Heart left ventricle (tissue), 16 donors: Measurements from ENCODE around the gene HIVEP2. TPM values are rescaled to one million over a fixed set of nuclear protein-coding genes. Genes with fewer than 3 reads are reported as not detected.

Experiments
- ATAC-seq, 4 donors: fragments of 200-7000 bp; cut with Tn5 transposase; one replicate each; pipeline ENCODE4 v1.9.1; 2020 to 2022; ENCODE audit warnings: moderate library complexity in 4 of 4, mild to moderate bottlenecking in 3 of 4, moderate number of reproducible peaks in 1 of 4
- DNase-seq, 5 donors: peaks; one replicate each; pipeline ENCODE4 v3.0.0-alpha.2; 2020
- H3K27ac ChIP-seq, 12 donors: fragments of 200-600 bp; sonication (generic) in 4 of 12; one replicate each; pipeline versions ENCODE4 v1.5.0 to v1.8.0; 2016 to 2022; ENCODE audit warnings: mild to moderate bottlenecking in 2 of 12
- H3K27me3 ChIP-seq, 9 donors: fragments of 200-600 bp; sonication (generic) in 2 of 9; one replicate each; pipeline versions ENCODE4 v1.5.1 to v1.8.0; 2016 to 2022; ENCODE audit warnings: mild to moderate bottlenecking in 3 of 9
- H3K36me3 ChIP-seq, 9 donors: fragments of 200-600 bp; sonication (generic) in 2 of 9; one replicate each; pipeline versions ENCODE4 v1.5.0 to v1.8.0; 2018 to 2022; ENCODE audit warnings: mild to moderate bottlenecking in 2 of 9
- H3K4me1 ChIP-seq, 12 donors: fragments of 200-600 bp; sonication (generic) in 4 of 12; one replicate each; pipeline versions ENCODE4 v1.5.0 to v1.8.0; 2016 to 2022; ENCODE audit warnings: mild to moderate bottlenecking in 3 of 12
- H3K4me3 ChIP-seq, 12 donors: fragments of 200-600 bp; sonication (generic) in 4 of 12; one replicate each; pipeline versions ENCODE4 v1.5.0 to v1.8.0; 2017 to 2022; ENCODE audit warnings: mild to moderate bottlenecking in 9 of 12, moderate library complexity in 4 of 12
- H3K9me3 ChIP-seq, 12 donors: fragments of 200-600 bp; sonication (generic) in 4 of 12; one replicate each; pipeline versions ENCODE4 v1.5.0 to v1.8.0; 2016 to 2022; ENCODE audit warnings: mild to moderate bottlenecking in 1 of 12
- CTCF ChIP-seq, 12 donors: fragments of 200-600 bp; sonication (generic) in 4 of 12; IDR thresholded peaks; one replicate each; pipeline versions ENCODE4 v1.5.0 to v1.8.0; 2018 to 2022; ENCODE audit warnings: antibody characterized with exemption in 12 of 12, mild to moderate bottlenecking in 5 of 12
- POLR2A ChIP-seq, 2 donors: fragments of 450-650 bp; IDR thresholded peaks; one replicate each; pipeline ENCODE4 v1.6.1; 2017; ENCODE audit warnings: antibody characterized with exemption in 2 of 2, mild to moderate bottlenecking in 2 of 2, moderate library complexity in 2 of 2
- WGBS, 4 donors: extraction: QIAGEN DNeasy Blood & Tissue Kit in 2 of 4; methylation state at CpG; one replicate each; pipeline versions ENCODE4 v1.1.5 to v1.1.7; 2013 to 2018; 5-methylcytosine and 5-hydroxymethylcytosine counted together
- intact Hi-C, 10 donors: fragments of 100-400 bp; cut with DNase I; formaldehyde crosslinking; loops; one replicate each; pipeline versions ENCODE4 v1.11.1 to v1.14.2; 2022
- polyA plus RNA-seq, 2 donors: library from polyadenylated mRNA; stranded (reverse); fragments of 200-250 nt; gene quantifications; one replicate each; pipeline ENCODE4 v1.2.3, GENCODE V29; 2013
- total RNA-seq, 9 donors: library from RNA; depleted of rRNA in 2 of 9; stranded (reverse); fragments of >200 nt in 2 of 9; fragmentation: NEBNext Ultra II Directional in 3 of 9; extraction: Animal tissue kit (Norgen Biotek cat#: 25700) in 3 of 9; gene quantifications; one replicate each; pipeline versions ENCODE4 v1.1.0 to v1.2.4, GENCODE V29; 2016 to 2023
- donor health status: ischemic (EF 13 %, LVEDD 7.1; RV severe dilation, severe dysfunction).
- donor health status: healthy with polysubstance abuse.
- donor health status: DM: no; HTN: yes; CAD: no.
- donor health status: DM: no; HTN: no; CAD: no.
- donor health status: ischemic (EF 25% LVEDD 6.9; RV normal size, moderate dysfunction).
- donor health status: ischemic (EF 25% LVEDD 5.7; RV mildly dilated, moderate dysfunction).
- donor health status: healthy.
- donor health status: DM: yes; HTN: yes; CAD: no.
- donor health status: ischemic (EF 35%, LVEDD 5.7; RV mildly dilated, moderate dysfunction).
- donor health status: nonischemic (EF 11% LVEDD 7.7; RV severe dilation, severe dysfunction).
- donor health status: DM: yes; HTN: yes; CAD: no.
- donor health status: PGD.
- donor health status: ischemic (EF 29% LVEDD 5.4; RV normal size, mild dysfunction).
- donor health status: nonischemic (EF 23%, LVEDD 6.1; RV moderate dilation, normal function).

Gene HIVEP2
- total and polyA plus RNA-seq, 11 donors = 2.7 to 31.2 (median 20.4) TPM

- Histone ChIP-seq H3K9me3 (no peaks in the 10 kb centered on the region), H3K4me1 (peaks cover 0 to 58% (median 17%) of the 10 kb centered on the region in 12 donors), H3K36me3 (no peaks in the 10 kb centered on the region), H3K4me3 (peak overlapping the region in 11 of 12 donors; percentile 72 to 99 (median 94)), H3K27me3 (no peaks in the 10 kb centered on the region), H3K27ac (peak overlapping the region; percentile 94 to 100 (median 99))
- TF ChIP-seq CTCF (IDR thresholded peaks at IDR 0.05) (no peak), POLR2A (IDR thresholded peaks at IDR 0.05) (no peak)
- peak in 1 of 5 donors; percentile 26 for DNase-seq
- 14 to 24% (median 19%) methylated on average over 8 of the region's 8 CpGs for WGBS, 4 donors
- no peak for ATAC-seq
- intact Hi-C loops = loop anchor here in 8 of 10 donors (1.0 to 10.0 kb wide), 11 partner anchors 16 to 251 kb away; partner anchors contain the start of gene AIG1 (in 1 of the 8)
Measured at GRCh38 chr6:142943711-142944123, 1.3 kb downstream of the HIVEP2 start.

GRCh38 chr6:142942805-142943227 lies 2.2 kb downstream of the HIVEP2 start:
- Histone ChIP-seq H3K4me1 (peaks cover 0 to 52% (median 14%) of the 10 kb centered on the region in 12 donors), H3K27me3 (no peaks in the 10 kb centered on the region), H3K27ac (peak overlapping the region in 6 of 12 donors; percentile 97 to 100 (median 99)), H3K4me3 (peak overlapping the region in 1 of 12 donors; percentile 94), H3K36me3 (no peaks in the 10 kb centered on the region), H3K9me3 (no peaks in the 10 kb centered on the region)
- intact Hi-C loops = loop anchor here in 7 of 10 donors (1.0 to 10.0 kb wide), 9 partner anchors 16 to 250 kb away; partner anchors contain the start of gene AIG1 (in 1 of the 7)
- no peak for DNase-seq
- 61 to 76% (median 73%) methylated on average over 3 of the region's 3 CpGs for WGBS, 4 donors
- ATAC-seq = no peak
- TF ChIP-seq POLR2A (IDR thresholded peaks at IDR 0.05) (no peak), CTCF (IDR thresholded peaks at IDR 0.05) (peak; percentile 39 to 77 (median 60))

- DNase-seq = no peak
- TF ChIP-seq POLR2A (IDR thresholded peaks at IDR 0.05) = no peak
- TF ChIP-seq CTCF (IDR thresholded peaks at IDR 0.05) = no peak
- no peaks in the 10 kb centered on the region for H3K9me3 ChIP-seq
- H3K36me3 ChIP-seq = no peaks in the 10 kb centered on the region
- intact Hi-C loops = loop anchor here in 7 of 10 donors (2.0 to 10.0 kb wide), 8 partner anchors 47 to 249 kb away; partner anchors contain the start of gene AIG1 (in 1 of the 7)
- H3K27me3 ChIP-seq = no peaks in the 10 kb centered on the region
- H3K4me1 ChIP-seq = peaks cover 0 to 48% (median 13%) of the 10 kb centered on the region in 12 donors
- H3K27ac ChIP-seq = peak overlapping the region in 1 of 12 donors; percentile 100
- H3K4me3 ChIP-seq = no peak overlapping the region
- ATAC-seq = no peak
- WGBS, 4 donors = 47 to 54% (median 49%) methylated on average over 1 of the region's 1 CpG
Measured at GRCh38 chr6:142942238-142942637, 2.7 kb downstream of the HIVEP2 start.

GRCh38 chr6:142941018-142941417 lies 4.0 kb downstream of the HIVEP2 start:
- DNase-seq = no peak
- intact Hi-C loops = loop anchor here in 7 of 10 donors (5.0 to 10.0 kb wide), 7 partner anchors 46 to 196 kb away; partner anchors contain the start of gene AIG1 (in 1 of the 7)
- Histone ChIP-seq H3K9me3 (no peaks in the 10 kb centered on the region), H3K4me1 (peaks cover 0 to 48% (median 13%) of the 10 kb centered on the region in 12 donors), H3K27ac (peak overlapping the region in 1 of 12 donors; percentile 11), H3K27me3 (no peaks in the 10 kb centered on the region), H3K36me3 (no peaks in the 10 kb centered on the region), H3K4me3 (no peak overlapping the region)
- 86 to 91% (median 88%) methylated on average over 7 of the region's 7 CpGs for WGBS, 4 donors
- no peak for ATAC-seq
- TF ChIP-seq POLR2A (IDR thresholded peaks at IDR 0.05) (no peak), CTCF (IDR thresholded peaks at IDR 0.05) (no peak)
